Measurements from ENCODE around the gene NFRKB. TPM values are rescaled to one million over a fixed set of nuclear protein-coding genes. Genes with fewer than 3 reads are reported as not detected.

Gene NFRKB
- 1 to 10 TPM; 8.4 to 9.6 (median 9.2) TPM for polyA plus RNA-seq

DNA sequence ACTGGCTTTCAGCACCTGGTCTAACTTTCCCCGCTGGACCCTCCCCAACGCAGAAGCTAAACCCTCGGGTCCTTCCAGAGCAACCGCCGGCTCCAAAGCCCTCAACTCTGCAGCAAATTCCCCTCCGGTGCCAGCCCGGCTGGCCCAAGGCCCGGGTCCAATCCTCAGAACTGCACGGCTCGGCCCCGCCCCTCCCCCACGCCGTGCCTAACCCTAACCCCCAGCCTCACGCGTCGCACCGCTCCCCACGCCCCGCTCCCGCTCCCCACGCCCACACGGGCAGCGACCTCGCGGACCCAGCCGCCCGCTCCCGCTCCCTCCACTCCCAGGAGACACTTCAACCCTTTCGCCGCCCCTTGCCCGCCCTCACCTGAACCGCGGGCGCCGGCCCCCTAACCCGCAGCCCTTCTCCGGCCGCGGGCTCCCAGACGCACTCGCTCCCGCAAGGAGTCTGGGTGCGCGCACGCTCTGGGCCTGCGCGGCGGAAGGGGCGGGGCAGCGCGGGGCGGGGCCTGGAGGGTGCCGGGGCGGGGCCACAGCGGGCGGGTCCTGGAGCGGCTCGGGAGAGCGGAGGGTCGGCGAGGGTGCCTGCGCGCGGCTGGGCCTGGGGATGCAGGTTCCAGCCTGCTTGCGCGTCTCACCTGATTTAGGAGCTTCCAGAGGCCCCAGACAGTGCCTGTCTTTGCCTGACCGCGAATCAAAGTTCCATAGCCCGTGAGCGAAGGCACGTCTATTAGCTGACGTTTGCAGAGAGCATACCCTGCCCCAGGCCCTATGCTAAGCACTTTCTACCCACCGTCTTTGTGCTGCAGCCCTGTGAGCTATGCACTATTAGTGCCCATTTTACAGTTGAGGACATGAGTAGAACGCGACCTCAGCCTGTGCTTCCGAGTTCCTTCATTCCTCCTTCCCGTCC lies at the start of gene NFRKB:
NFRKB (minus strand) TSS at position 453 of the 916 bp plus-strand sequence. CDS start 2,729 bp downstream, outside the sequence.
- H3K27ac ChIP-seq (ENCODE audit: low read depth, low read length) = no peak within 1 kb of the TSS
- WGBS, 3 donors = 1 to 2% (median 1%) methylated on average over 75 to 77 of the region's 77 CpGs

DNA sequence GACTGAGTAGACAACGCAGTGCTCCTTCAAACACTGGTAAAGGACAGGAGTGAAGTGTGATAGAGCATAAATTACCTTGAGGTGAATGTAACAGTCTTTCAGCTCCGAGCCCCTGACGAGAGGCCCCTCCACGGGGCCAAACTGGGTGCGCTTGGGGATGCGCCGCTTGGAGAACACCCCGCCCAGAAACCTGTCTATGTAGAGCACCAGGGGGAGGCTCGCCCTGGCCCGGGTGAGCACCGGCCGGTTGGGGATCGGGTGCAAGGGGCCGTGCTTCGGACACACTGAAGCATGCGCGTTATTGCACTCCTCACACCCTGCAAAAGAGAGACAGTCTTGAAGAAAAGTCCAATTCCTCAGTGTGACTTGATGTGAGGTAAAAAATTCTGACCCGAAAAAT lies 49.3 kb upstream of the NFRKB start:
- whole genome bisulfite sequencing, 3 donors = 96 to 100% (median 98%) methylated on average over 18 of the region's 18 CpGs
- H3K27ac ChIP-seq (ENCODE audit: low read depth, low read length) = no peak overlapping the region

DNA sequence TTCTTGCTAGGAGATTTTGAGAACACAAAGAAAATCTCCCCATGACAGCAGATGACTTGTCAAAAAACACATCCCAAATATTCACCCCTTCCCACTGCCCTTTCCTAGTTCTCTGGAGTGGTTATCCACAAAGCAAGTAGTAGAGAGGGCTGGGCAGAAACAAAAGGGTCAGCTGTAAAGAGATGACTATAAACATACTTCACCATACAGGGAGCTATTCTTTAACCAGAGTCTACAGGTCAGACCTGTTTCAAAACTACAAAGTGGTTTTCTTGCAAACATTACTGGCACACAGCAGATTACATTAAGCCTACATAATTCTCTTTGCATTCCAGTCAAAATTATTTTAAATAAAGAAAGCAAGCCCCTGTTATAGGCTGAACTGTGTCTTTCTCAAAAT lies 47.7 kb upstream of the NFRKB start:
- no peak overlapping the region for H3K27ac ChIP-seq (ENCODE audit: low read depth, low read length)

DNA sequence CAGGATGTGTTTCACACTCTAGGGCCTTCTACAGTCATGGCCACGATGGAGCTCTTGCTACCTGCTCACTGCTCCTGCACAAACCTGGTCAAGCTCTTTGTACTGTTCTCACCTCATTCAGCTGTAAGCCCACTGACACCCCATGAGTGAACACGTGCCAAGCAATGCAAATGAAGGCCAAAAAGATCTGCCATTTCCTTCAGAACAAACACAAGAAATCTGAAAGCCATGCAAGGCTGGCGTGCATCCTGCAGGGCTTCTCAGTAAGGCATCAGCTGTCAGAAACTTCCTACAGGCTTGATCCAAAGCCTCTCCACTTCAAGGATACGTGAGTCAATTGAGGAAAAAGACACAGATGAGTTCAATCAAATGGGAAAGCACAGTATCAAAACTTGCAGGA lies 44.1 kb upstream of the NFRKB start:
- 79 to 92% (median 89%) methylated on average over 4 of the region's 4 CpGs for WGBS, 3 donors
- no peak overlapping the region for H3K27ac ChIP-seq (ENCODE audit: low read depth, low read length)

- H3K27ac ChIP-seq (ENCODE audit: low read depth, low read length) = no peak overlapping the region
- 50 to 83% (median 81%) methylated on average over 5 of the region's 5 CpGs for WGBS, 3 donors
Measured at GRCh38 chr11:129938764-129939163, 43.4 kb upstream of the NFRKB start.

GRCh38 chr11:129937592-129938238 lies 42.3 kb upstream of the NFRKB start:
- WGBS, 3 donors = 88 to 91% (median 89%) methylated on average over 4 of the region's 4 CpGs
- no peak overlapping the region for H3K27ac ChIP-seq (ENCODE audit: low read depth, low read length)

GRCh38 chr11:129935723-129936122 lies 40.3 kb upstream of the NFRKB start:
- 63 to 91% (median 82%) methylated on average over 3 of the region's 3 CpGs for WGBS, 3 donors
- H3K27ac ChIP-seq (ENCODE audit: low read depth, low read length) = no peak overlapping the region

- 90 to 97% (median 93%) methylated on average over 9 of the region's 9 CpGs for WGBS, 3 donors
Measured at GRCh38 chr11:129933891-129934290, 38.5 kb upstream of the NFRKB start.

DNA sequence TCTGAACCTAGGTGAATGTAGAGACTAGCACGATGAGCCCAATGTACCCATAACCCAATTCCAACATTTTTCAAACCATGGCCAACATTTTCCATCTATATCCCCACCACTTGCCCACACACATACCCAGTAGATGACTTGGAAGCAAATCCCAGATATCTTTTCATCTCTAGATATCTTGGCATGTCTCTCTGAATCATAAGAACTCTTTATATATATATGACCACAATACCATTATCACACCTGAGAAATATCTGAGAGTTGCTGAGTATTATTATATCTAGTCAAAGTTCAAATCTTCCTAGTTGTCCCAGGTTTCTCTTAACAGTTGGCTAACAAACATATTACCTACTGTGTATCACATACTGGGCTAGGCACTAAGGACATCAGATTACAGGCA lies 37.9 kb upstream of the NFRKB start:
- WGBS, 3 donors = 97 to 100% (median 100%) methylated on average over 1 of the region's 1 CpG

More at GRCh38 chr11:129933891-129934290, 38.5 kb upstream of the NFRKB start:
- no peak overlapping the region for H3K27ac ChIP-seq (ENCODE audit: low read depth, low read length)

DNA sequence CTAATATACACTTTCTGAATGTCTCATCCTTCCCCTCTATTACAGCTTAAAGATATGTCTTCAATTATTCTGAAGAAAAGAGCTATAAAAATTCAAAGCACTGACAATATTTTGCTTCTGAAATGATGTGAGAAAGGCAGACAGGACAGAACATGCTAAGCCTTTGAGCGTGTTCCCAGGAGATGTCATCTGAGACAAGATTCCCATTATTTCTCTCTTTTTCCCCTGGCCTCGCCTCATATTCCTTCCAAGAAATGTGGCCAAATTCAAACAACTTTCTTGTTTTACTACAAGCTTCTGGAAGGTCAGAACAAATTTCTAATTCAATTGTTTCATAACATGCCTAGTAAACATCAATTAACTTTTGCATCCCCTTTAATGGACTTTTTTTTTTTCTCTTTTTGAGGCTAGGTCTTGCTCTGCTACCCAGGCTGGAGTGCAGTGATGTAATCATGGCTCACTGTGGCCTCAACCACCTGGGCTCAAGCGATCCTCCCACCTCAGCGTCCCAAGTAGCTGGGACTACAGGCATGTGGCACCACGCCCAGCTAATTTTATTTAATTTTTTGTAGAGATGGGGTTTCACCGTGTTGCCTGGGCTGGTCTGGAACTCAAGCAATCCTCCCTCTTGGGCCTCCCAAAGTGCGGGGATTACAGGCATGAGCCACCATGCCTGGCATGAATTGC lies 37.1 kb upstream of the NFRKB start:
- 80 to 89% (median 88%) methylated on average over 7 of the region's 7 CpGs for whole genome bisulfite sequencing, 3 donors
- no peak overlapping the region for H3K27ac ChIP-seq (ENCODE audit: low read depth, low read length)

More for the DNA sequence above, 37.9 kb upstream of the NFRKB start:
- H3K27ac ChIP-seq (ENCODE audit: low read depth, low read length) = no peak overlapping the region

GRCh38 chr11:129930743-129931142 lies 35.4 kb upstream of the NFRKB start:
- 65 to 97% (median 74%) methylated on average over 13 of the region's 13 CpGs for WGBS, 3 donors
- H3K27ac ChIP-seq (ENCODE audit: low read depth, low read length) = no peak overlapping the region

GRCh38 chr11:129930296-129930695 lies 34.9 kb upstream of the NFRKB start:
- WGBS, 3 donors = 67 to 84% (median 72%) methylated on average over 6 of the region's 6 CpGs
- H3K27ac ChIP-seq (ENCODE audit: low read depth, low read length) = no peak overlapping the region

DNA sequence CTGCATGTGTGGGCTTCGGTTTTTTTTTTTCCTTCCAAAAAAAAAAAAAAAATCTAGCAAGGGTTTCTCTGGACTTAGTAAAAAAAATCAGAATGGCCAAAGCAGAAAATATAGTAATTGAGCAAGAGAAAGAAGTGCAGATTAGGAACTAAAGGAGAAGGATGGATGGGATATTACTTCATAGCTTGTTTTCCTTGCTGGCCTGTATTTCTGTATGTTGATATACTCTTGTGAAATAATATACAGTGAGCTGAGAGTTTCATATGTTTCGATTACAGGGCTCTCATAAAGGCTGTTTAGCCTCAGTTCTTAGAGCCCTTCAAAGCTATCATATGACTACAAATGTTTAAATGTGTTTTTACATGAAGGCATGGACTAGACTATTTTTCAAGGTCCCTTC lies 34.3 kb upstream of the NFRKB start:
- no peak overlapping the region for H3K27ac ChIP-seq (ENCODE audit: low read depth, low read length)
- 59 to 88% (median 80%) methylated on average over 2 of the region's 2 CpGs for WGBS, 3 donors

DNA sequence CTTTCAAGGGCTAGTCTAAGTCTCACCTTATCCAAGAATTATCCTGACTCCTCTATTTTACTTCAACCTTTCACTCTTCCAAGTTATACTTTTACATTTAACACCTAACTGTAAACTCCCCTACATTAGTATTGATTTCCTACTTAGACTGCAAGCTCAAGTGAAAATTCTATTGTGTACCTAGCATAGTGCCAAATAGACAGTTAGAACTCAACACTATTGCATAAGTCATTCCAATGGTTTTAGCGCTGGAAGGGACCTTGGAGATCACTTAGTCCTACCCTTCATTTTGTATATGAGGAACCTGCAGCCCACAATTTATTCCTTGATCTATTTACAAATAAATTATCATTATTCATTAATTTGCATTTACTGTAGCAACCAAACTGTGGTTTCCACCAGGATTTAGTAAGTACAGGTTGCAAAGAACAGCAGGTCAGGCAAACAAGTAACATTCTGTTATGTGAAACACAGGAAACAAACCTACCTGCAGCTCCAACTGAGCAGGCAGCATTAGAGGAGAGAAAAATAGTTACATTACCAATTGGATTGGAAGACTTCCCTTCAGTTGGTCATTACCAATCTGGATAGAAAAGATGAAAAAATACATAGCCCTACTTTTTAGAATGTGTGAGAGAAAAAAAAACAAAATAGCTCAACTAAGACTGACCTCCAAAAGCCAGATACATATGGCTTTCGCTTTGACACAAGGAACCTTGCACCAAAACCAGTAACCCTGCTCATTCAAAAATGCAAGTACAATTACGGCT lies 33.7 kb upstream of the NFRKB start:
- H3K27ac ChIP-seq (ENCODE audit: low read depth, low read length) = no peak overlapping the region
- WGBS, 3 donors = 90 to 95% (median 91%) methylated on average over 3 of the region's 3 CpGs

- H3K27ac ChIP-seq (ENCODE audit: low read depth, low read length) = no peak overlapping the region
- WGBS, 3 donors = 90 to 92% (median 92%) methylated on average over 5 of the region's 5 CpGs
Measured at GRCh38 chr11:129922674-129923073, 27.3 kb upstream of the NFRKB start.

DNA sequence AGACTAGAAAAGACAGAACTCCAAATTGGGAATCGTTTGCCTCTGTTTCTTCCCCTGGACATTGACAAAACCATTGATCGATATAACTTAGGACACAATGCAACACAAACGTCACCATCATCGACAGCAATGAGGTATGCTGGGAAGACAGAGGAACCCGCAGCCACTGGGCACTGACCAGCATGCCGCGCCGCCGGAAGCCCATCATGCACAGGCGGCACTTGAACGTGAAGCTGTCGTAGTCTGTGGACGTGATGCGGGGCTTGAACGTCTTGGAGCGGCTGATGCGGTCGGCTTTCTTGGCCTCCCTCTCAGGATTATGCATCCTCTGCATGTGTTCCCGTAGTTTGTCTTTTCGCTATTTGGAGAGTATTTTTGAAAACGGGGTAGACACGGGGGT lies 23.0 kb upstream of the NFRKB start:
- WGBS, 3 donors = 93 to 97% (median 96%) methylated on average over 22 of the region's 22 CpGs
- H3K27ac ChIP-seq (ENCODE audit: low read depth, low read length) = no peak overlapping the region

DNA sequence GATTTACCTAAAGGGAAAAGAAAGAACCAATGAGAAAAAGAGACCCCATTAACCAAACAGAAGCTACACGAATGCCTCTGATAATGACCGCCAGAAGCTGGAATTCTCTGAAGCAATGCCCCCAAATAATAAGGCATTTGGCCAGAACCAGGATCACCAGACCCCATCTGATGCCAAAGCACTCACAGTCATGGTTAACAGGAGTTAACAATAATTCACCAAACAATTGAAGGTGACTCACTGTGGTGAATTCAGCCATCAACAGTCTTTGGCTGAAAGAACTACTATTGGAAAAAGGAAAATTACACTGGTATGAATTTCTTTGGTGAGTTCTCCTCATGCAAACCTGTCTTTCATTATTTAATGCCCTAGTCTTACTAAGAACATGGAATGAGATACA lies 21.9 kb upstream of the NFRKB start:
- WGBS, 3 donors = 92 to 98% (median 96%) methylated on average over 2 of the region's 2 CpGs
- H3K27ac ChIP-seq (ENCODE audit: low read depth, low read length) = no peak overlapping the region

- 37 to 63% (median 55%) methylated on average over 3 of the region's 3 CpGs for WGBS, 3 donors
- no peak overlapping the region for H3K27ac ChIP-seq (ENCODE audit: low read depth, low read length)
Measured at GRCh38 chr11:129911298-129911697, 15.9 kb upstream of the NFRKB start.
